HTR-8/SVneo (cell line): ENCODE results near the gene CYBA.
A peak's percentile ranks its signal among the peaks of the same experiment; 100 is the strongest.
"Not testable (repeated sequence)": the region's sequence is repeated elsewhere in the genome, so short reads cannot be mapped to it uniquely, and the experiment has no call there.

ENCODE experiments used
- DNase-seq: peaks from one replicate; pipeline ENCODE4 v3.0.0; 2011; ENCODE audit warnings: low spot score, mixed read lengths; ENCODE audit not compliant: insufficient read length
- FAIRE-seq: peaks from 2 replicates; lab custom pipeline; 2011; peaks lifted over from hg19 to GRCh38; lab: Jason Lieb, UNC

The CYBA gene

DNA sequence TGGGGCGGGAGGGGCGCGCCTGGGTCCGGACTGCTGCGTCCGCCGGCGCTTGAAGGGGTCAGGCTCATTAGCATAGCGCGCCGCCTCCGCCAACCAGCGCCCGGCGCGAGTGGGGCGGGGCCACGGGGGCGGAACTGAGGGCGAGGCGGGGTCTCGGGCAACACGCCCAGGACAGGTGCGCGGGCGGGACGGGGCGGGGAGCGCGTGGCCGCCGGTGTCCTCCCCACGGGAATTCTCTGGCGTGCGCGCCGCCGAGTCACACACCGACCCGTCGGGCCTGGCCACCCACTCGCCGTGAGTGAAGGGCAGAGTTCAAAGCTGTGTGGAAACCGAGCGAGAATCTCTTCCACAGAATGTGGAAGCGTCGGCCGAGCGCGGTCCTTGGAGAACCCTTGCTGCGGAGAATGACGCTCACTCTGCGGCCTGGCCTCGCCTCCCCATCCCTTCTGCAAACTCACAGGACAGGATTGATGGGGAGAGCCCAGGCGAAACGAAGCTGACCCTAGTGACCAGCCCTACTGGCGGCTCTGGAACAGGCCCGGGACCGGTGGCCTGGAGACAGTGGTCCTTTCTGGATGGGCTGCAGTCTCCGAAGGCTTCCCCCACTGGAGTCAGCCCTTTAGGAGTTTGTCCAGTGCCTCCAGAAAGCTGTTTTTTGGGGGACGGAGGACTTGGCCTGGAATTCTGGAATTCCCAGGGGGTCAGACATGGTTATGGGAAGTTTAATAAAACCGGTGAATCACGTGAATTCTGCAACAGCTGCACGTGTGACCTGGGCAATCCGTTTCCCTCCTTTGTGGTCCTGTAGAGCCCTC is 35.8 kb upstream of the CYBA start, which contains the start of gene SNAI3:
SNAI3 (minus strand) TSS at position 69 of the 815 bp plus-strand sequence. CDS start 101 bp downstream, outside the sequence.
- DNase-seq: peak; percentile 85
- FAIRE-seq: peak; percentile 84

- FAIRE-seq: no peak
- no peak for DNase-seq
Observed at GRCh38 chr16:88686062-88686438, 35.2 kb upstream of the CYBA start.

DNA sequence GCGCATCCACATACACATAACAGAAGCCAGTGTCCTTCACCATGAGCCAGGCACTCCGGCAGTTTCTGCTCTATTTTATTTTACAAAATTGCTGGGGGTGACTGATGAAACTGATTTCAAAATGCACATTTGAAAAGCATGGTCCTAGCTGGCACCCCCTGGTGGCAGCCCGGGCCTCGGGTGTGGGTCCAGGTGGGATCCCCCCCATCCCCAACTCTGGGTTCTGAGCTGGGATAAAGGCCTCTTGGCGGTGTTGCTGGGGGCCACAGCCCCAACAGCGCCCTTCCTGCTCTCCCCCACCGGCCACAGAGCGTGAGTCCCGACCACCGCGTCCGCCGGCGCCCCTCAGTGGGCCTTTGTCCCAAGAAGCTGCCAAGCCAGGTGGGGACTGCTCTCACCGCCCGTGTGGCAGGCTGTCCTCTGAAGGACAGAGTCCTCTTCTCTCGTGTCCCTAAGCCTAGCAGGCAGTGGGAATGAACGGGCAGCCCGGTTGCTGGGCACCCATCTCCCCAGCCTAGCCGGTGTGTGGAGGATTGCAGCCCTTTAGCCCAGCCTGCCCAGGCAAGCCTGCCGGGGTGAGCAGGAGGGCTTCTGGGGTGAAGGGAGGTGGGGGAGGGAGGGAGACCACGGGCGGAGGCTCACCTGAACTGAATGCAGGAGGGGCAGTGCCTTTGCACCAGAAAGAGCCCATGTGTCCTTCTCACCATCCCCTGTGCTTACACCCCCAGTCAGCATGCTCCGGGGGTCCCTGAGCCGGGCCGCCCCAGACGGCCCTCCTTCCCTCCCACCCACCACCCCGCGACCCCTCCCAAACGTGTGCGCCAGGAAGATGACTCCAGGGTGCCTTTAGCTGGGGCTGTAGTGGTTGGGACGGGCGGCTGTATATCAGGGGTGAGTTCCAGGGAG is 34.6 kb upstream of the CYBA start:
- DNase-seq: peak; percentile 70

DNA sequence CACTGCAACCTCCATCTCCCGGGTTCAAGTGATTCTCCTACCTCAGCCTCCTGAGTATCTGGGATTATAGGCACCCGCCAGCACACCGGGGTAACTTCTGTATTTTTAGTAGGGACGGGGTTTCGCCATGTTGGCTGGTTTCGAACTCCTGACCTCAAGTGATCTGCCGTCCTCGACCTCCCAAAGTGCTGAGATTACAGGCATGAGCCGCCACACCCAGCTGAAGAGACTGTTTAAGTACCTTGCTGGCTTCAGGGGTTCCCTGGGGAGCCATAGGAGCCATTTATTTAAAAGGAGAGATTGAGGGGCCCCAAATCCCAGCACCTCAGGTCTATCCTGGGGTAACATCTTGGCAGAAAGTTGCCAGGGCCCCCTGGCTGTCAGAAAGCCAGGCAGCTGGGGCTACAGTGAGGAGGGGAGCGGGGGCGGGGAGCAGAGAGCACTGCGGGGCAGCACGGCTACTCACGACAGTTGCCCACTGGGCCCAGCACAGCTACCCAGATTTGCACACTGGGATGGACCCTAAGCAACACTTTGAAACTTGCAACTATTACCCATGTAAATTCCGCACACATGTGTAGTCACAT is 33.8 kb upstream of the CYBA start:
- no peak for DNase-seq
- no peak for FAIRE-seq

More for the DNA sequence above, 34.6 kb upstream of the CYBA start:
- peak; percentile 38 for FAIRE-seq

DNA sequence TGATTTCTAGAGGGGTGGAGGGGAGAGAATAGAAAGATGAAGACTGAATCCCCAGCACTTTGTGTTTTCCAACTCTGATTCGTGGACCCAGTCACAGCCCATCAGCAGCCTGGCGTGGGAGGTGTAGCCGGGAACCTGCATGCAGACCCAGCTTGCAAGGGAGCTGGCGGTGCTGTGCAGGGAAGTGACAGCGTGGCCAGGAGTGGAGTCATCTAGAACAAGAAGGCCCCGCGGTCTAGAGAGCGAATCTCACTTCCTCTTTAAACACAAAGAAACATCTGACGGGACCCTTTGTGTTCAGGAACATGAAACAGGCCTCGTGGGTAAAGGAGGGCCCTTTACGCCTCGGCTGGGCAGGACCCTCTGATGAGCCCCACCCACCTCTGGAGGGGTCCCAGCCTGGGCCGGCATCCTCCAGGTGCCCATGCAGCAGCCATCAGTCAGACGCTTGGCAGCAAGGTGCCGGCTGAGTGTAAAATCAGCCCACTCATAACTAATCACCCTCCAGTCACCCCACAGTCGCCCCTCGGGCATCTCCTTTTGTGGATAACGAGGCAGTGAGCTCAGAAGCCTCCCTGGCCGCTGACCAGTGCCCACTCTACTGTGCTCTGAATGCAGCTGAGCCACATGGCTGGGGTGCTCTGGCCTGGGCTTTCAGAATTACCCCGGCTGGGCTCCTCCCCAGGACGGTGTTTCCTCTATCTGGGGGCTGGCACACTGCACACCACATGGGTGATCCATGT is 31.0 kb upstream of the CYBA start:
- FAIRE-seq: no peak
- no peak for DNase-seq

- FAIRE-seq (no peak), DNase-seq (no peak)
Observed at GRCh38 chr16:88681084-88681680, 30.3 kb upstream of the CYBA start.

GRCh38 chr16:88680554-88681083 is 29.8 kb upstream of the CYBA start:
- FAIRE-seq: no peak
- no peak for DNase-seq

DNA sequence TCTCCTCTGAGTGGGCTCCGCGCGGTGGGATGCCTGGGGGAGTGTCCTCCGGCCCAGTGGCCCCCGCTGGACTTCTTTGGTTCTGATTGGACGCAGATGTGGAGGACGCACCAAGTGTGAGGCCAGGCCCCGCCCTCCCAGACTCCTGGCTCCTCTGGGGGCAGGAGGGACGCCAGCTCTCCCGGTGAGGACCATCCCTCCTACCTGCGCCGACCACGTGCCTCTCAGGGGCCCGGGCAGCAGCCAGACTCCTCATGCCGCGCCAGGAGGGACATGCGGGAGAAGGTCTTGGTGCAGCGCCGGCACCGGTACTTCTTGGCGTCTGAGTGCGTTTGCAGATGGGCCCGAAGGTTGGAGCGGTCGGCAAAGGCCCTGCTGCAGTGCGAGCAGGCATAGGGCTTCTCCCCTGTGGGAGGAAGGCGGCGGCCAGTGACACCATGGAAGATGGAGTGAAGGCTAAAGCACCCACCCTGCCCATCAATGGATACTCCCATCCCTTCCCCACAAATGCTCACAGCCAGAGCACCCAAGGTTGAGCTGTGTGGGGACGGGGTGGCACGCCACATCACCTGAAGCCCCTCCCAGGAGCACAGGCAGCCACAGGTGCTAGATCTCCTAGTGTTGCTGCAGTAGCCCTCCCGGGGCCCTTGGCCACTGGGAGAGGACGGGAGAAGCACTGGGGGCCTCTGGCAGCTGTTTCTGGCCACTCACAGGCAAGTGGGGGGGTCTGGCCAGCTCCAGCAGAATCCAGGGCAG is 27.5 kb upstream of the CYBA start:
- FAIRE-seq (no peak), DNase-seq (no peak)

DNA sequence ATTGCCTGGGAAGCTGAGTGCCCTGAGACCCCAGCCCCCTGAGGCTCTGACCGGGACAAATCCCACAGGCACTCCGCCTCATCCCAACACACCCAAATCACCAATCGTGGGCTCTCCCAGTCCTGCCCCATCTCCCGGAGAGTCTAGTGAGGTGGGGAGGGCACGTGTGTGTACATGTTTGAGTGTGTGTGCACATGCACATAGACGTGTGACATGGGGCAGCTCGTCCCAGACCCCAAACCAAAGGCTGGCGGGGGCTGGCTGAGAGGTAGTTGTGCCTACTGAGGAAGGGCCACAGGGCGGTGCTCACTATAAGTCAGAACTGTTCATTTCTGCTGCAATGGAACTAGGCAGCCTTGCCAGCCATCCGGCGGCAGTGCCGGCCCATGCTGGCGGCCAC is 26.9 kb upstream of the CYBA start:
- no peak for DNase-seq
- FAIRE-seq: no peak

- FAIRE-seq (no peak), DNase-seq (no peak)
Observed at GRCh38 chr16:88676502-88677242, 25.8 kb upstream of the CYBA start.

DNA sequence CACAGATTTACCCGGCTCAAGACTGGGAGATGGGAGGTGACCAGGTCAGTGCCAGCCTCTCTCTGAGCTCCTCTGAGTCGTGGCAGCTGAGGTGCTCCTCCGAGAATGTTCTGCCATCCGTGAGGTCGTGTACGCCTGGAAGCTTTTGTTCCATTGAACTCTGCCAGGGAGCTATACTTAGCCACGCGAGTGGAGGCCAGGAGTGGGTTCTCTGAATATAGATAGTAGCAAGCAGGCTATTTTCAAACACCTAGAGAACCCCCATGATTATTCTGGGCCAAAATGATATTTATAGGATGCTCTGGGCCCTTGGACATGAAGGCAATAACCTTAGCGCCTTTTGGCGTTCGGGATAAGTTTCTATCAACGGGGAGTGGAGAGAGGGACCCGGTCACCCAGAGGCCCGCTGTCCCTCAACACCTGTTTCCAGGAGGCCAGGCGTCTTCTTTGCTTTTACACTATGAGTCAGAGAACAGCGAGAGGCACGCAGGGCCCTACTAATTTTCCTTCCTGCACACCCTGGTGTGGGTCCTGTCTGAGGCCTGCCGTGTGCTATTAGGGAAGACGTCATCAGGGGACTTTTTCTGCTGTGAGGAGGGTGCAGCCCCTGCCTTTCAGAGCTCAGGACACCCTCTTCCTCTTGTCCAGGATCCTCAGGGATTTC is 23.0 kb upstream of the CYBA start:
- DNase-seq (no peak), FAIRE-seq (no peak)

- DNase-seq (no peak), FAIRE-seq (no peak)
Observed at GRCh38 chr16:88672776-88673175, 21.9 kb upstream of the CYBA start.

DNA sequence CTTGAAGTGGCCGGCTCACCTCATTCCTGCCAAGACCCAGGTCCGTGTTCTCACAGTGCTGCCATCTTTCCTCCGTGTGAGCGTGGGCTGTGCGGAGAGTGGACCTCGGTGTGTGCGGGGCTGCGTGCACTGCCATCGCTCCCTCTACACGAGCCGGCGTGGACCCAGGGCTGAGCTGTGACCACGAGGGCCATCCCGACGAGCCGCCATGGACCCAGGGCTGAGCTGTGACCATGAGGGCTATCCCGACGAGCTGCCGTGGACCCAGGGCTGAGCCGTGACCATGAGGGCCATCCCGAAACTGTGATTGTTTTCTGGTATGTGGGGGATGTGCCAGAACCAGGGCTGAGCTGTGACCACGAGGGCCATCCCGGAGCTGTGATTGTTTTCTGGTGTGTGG is 21.0 kb upstream of the CYBA start:
- FAIRE-seq (no peak), DNase-seq (no peak)

DNA sequence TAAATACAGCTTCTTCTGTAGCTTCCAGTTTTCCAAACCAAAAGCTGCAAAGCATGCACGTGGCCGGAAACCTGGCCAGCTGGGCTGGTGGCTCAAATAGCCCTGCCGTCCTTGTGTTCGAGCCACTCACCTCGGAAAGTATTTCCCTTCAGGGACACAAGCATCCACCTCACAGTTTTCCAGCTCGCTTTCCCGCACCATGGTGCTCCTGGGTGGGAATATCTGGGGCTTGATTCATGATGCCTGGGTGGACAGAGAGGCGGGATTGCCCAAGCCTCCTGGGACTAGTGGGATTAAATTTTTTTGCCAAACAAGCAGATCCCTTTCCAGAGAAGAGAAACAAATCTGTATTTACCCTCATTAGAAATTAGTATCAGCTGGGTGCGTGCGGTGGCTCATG is 19.1 kb upstream of the CYBA start:
- FAIRE-seq (no peak), DNase-seq (no peak)

- DNase-seq, FAIRE-seq: not testable (repeated sequence)
Observed at GRCh38 chr16:88669493-88669892, 18.6 kb upstream of the CYBA start.

GRCh38 chr16:88667461-88667860 is 16.6 kb upstream of the CYBA start:
- FAIRE-seq (no peak), DNase-seq (no peak)

GRCh38 chr16:88665570-88665969 is 14.7 kb upstream of the CYBA start:
- FAIRE-seq (no peak), DNase-seq (no peak)

GRCh38 chr16:88665148-88665547 is 14.3 kb upstream of the CYBA start:
- DNase-seq: no peak
- FAIRE-seq: no peak
